SKM-1 treated with dmso at 0.1 percent for 144 hours (cell line): Measurements from ENCODE around the gene FNTB.

Experiments
- DNase-seq: peaks from one replicate; lab custom pipeline; 2025; ENCODE audit not compliant: unreplicated experiment; lab: John Stamatoyannopoulos, UW

FNTB gene

GRCh38 chr14:64986648-64987437 is at the start of gene FNTB:
Gene FNTB (plus strand): TSS chr14:64986895. CDS start chr14:64986954, 59 bp downstream.
- peak; percentile 85 for DNase-seq

DNA sequence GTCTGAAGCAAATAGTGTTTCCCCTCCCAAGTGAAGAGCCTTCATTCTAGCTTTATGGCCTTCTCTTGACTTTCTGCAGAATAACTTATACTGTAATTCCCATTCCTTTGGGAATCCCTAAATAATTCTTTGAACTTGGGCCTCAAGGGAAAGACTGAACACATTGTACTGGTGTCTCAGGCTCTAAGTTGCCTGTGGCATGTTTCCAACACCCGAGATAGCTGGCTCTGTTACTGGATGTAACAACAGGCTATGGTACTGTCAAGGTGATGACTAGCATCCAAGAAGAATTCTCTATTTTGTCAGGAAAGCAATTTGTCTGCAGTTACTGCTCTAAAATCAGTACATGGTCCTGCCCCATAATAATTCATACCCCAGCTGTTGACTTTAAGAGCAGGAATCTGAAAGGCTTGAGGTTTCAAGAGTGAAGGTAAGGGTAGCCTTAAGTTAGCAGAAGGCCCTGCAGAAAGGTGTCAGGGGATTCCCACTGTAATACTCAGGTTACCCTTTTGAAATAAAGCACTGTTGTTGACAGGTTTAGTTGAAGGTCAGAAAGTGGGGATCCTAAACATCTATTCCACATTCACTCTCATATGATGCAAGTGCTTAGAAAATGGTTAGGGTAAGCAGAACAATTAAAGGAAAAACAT is 49.4 kb upstream of the FNTB start:
- DNase-seq: no peak

DNA sequence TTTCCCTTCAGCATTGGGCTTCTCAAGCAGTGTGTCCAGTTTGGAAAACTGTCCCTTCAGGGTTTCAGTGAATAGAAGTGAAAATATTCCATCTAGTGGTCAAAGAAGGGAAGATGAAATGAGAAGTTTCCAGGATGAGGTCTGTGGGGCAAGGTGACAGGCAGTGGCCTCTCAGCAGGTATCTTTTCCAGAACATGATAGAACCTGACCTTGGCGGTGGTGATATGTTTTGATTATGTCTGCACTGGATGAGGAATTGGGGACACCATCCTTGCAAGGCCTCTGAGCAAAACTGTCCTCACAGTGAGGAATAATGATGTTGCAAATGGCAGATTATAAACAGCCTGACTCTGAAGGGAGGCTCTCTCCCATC is 48.9 kb upstream of the FNTB start:
- no peak for DNase-seq

DNA sequence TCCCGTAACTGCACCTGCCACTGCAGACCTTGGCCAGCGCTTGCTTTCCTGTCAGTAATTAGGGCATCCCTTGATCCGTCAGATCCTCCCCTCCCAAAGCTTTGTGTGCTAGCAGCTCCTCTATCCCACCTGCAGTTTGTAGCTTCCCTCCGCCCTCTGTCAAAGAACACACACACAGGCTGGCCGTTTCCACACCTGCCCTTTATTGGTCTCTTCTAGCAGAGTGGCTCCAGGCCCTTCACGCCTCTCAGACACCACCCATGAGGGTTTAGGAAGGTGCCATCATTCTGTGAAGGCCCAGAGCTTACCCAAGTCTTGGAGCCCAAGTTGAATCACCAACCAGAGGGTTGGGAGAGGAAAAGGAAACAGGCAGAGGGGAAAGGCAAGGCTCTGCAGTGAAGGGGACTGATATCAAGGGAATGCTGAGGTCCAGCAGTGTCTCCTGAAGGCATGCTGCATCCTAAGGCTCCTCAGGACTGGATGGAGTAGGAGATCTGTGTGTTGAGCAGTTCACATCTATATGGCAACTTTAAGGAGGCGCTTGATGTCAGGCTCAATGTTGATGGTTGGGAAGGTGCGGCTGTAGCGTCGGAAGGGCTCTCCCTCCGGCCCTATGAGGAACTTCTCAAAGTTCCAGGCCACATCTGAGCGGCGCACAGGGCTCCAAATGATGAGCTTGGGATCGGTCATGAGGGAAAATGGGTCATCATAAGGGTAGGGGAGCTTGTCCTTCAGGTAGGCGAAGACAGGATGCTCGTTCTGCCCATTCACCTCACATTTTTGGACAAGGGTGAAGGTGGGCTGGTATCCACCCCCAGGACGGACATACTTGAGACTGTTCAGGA is 47.5 kb upstream of the FNTB start:
- DNase-seq: no peak

DNA sequence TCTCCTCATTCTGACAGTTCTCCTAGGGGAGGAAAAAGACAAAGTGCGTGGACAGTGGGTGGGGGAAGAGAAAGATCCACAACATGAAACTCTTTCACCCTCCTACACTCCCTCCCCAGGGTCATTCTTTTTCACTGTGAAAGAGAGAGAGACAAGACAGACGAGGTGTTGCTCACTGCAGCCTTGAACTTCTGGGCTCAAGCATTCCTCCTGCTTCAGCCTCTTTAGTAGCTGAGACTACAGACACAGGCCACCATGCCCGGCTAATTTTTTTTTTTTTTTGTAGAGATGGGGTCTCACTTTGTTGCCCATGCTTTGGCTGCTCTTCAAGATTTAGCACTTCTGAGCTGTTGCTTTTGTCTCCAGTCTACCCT is 46.9 kb upstream of the FNTB start:
- no peak for DNase-seq

DNA sequence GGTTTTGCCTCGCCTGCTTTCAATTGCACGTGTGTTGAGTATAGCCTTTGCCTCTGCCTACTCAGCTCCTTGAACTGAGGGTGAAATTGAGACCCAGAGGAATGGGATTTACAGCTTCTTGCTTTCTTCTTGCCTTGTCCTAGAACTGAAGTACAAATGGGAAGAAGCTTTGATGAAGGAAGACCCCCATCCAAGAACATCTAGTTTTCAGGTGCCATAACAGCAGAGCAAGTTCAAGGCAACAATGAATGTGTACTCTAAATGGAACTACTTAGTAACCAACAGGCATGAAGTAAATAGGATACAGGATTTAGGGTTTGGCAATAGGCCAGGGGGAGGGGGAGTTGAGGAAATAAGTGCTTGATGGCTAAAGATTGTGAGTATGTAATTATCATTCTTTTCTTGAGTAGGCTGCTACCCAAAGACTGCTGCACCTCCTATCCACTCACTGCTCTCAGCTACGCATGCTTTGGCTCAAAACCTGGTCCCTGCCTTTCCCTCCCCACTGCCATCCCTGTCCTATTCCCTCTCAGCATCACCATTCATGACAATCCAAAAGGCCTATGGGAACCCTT is 46.3 kb upstream of the FNTB start:
- DNase-seq: no peak

DNA sequence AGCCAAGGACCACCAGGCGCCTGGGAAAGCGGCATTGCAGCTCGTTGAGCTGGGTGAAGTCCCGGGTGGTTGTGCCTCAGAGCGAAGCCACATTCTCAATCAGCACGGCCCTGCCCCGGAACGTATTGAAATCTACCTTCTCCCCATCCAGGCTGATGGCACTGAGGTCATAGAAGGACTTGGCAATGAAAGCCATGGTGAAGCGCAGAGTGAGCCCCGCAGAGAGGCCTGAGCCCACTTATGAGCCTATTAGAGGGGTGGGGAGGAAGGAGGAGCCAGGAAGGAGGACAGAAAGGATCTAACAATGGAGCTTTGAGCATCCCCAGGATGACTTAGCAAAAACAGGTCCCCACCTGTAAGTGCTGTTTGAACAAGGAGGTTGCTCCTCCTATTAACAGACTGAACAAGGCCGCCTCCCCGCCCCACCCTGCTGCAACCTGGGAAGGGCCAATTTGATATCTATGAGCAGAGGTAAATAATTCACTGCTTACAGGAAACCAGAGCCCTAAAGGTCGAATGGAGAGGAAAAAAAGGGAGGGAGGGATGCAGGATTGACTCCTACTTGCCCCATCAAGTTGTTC is 44.1 kb upstream of the FNTB start, which contains the start of gene GPX2:
GPX2 (minus strand) TSS at position 215 of the 581 bp plus-strand sequence; CDS start at position 196, 19 bp downstream.
- no peak for DNase-seq

- no peak for DNase-seq
Measured at GRCh38 chr14:64943556-64943955, 43.1 kb upstream of the FNTB start.

GRCh38 chr14:64944041-64944440 is 42.7 kb upstream of the FNTB start:
- no peak for DNase-seq

DNA sequence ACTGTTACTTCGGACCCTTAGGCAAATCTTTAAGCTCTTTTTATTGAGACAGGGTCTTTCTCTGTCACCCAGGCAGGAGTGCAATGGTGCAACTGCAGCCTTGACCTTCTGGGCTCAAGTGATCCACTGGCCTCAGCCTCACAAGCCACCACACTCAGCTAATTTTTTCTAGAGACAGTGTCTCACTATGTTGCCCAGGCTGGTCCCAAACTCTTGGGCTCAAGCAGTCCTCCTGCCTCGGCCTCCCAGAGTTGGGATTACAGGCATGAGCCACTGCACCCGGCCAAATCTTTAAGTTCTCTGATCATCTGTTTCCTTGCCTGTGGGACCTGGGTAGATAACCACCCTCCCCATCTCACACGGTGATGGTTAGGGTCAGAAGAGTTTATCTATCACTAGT is 41.8 kb upstream of the FNTB start:
- DNase-seq: no peak

DNA sequence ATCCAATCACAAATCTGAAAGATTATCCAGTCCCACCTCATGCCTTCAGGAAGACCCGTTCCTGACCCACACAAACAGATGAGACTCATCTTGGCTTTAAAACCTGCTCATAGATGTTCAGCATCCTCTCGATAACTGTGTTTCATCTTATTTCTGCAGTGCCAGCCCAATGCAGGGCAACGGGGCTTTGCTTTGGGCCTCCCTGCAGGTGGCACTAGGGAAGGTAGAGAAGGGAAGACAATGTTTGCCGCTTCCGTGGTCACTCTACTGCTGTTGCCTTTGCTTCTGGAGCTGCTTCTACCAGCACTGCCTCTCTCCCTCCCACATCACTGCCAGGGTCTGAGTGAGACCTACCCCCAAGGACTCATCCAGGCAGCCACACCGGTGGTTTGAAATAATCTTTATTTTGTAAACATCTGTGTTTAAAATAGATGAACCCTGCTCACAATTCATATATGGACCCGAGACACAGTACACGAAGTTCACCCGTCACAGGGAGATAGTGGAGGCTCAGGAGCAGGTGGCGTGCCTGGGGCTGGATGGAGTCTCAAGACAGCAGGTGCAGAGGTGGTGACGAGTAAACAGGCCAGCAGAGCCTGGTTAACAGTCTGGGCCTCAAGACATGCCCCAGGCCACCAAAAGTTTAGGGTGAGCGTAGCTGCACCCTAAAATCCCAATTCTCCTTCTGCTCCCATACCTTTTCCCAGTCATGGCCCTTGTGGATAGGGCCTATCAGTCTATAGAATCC is 41.1 kb upstream of the FNTB start:
- DNase-seq: no peak

DNA sequence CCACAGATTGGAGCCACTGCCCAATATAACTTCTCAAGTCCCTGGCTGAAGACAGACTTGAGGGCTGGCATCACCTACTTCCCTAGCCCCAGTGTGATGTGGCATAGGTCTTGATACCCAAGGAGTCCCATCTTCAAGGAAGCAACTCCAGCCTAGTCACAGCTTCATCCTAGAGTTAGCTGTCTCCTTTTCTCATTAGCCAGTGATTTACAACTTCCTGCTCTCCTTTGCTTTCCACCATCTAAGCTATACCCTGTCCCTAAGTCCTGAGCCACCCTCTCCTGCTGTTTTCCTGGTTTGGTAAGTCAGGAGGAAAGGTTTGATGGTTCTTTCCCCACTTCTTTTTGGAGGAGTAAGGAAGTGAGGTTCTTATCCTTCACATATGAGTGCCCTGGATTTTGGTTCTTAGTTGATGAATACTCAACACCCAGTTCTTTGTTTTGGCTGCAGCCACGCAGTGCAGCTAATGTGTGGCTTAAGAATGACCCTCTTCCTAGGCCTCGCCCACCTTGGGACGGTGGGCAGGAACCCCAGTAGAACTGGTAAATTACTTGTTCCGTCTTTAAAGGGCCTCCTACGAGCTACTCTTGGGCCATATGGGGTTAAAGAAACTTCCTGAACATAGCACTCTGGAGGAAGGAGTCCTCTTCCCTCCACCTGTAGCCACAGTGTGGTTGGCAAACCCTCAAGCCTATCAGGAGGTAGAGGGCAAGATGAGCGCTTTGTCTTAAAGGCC is 40.2 kb upstream of the FNTB start:
- no peak for DNase-seq

- no peak for DNase-seq
Measured at GRCh38 chr14:64947710-64948611, 38.7 kb upstream of the FNTB start.

DNA sequence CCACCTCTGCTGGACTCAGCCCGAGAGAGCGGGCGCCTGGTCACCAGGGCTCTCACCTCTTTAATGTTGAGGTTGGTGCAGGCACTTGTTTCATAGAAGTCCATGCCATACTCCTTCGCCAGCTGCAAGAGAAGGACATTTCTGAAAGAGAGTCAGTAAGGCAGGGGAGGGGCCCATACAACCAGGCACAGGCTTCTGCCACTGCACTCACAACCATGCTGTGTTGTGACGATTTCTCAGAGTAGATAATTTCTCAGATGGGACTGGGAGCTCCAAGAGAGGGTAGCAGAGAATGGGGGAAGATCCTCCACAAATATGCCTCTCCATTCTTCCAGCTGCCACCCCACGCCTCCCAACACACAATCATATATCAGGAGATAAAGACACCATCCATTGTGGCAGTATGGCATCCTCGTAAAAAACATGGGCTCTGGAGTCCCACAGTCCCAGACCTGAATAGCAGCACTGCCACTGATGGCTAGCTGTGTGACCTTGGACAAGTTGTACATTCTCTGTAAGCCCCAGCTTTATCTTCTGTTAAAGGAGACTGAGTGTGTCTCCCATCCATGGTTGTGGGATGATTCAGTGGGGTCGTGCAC is 38.0 kb upstream of the FNTB start:
- DNase-seq: no peak

GRCh38 chr14:64950889-64951288 is 35.8 kb upstream of the FNTB start:
- no peak for DNase-seq

DNA sequence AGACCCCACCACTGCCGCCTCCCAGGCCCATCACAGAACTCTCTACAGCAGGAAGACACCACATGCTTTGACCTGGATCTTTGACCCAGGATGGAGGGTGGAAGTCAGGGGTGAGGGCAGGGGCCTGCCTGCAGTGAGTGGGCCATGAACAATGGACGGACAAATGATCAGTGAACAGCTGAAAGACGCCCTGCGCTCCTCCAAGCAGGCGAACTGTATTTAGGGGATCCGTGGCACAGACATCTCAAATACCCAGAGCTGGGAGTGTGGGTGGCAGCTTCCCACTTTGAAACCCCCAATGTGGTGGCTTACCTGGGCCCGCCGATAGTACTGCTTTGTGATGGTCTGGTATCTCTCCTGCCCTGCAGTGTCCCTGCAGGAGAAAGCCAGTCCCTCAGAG is 35.4 kb upstream of the FNTB start:
- no peak for DNase-seq

DNA sequence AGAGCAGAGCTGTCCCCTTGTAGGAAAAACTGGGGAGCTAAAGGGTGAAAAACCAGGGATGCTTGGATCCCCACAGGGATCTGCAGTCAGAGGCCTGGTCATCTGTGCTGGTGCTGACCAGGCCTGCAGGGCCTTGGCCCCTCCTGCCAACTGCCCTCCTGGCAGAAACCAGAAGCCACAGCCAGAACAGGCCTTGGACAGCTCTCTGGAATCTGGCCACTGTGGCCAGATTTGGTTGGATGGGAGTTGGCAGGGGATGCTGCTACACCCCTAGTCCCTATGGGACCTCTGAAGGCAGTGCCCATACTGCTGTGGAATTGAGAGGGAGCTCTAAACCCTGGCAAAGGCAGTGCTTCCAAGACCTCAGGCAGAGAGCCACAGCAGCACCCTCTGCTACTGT is 35.0 kb upstream of the FNTB start:
- DNase-seq: no peak

GRCh38 chr14:64952598-64953309 is 33.9 kb upstream of the FNTB start:
- DNase-seq: no peak
